Mucosa of stomach (tissue), 1 donor: ENCODE data around the gene ABCA8.
"Not testable (repeated sequence)": the region's sequence is repeated elsewhere in the genome, so short reads cannot be mapped to it uniquely, and the experiment has no call there.

Experiments
- H3K27me3 ChIP-seq: one replicate; pipeline ENCODE4 v1.7.0; 2013; ENCODE audit warnings: mild to moderate bottlenecking, low read length; ENCODE audit not compliant: control insufficient read depth, insufficient read depth
- H3K36me3 ChIP-seq: one replicate; pipeline ENCODE4 v1.7.0; 2013; ENCODE audit warnings: low read length; ENCODE audit not compliant: control insufficient read depth, insufficient read depth
- H3K4me1 ChIP-seq: one replicate; pipeline ENCODE4 v1.7.0; 2013; ENCODE audit warnings: mild to moderate bottlenecking, low read length; ENCODE audit not compliant: control insufficient read depth, insufficient read depth
- H3K4me3 ChIP-seq: one replicate; pipeline ENCODE4 v1.7.0; 2013; ENCODE audit warnings: low read length
- H3K9ac ChIP-seq: one replicate; pipeline ENCODE4 v1.7.0; 2013; ENCODE audit warnings: mild to moderate bottlenecking, low read length, moderate library complexity
- H3K9me3 ChIP-seq: one replicate; pipeline ENCODE4 v1.7.0; 2013; ENCODE audit warnings: mild to moderate bottlenecking, low read length, moderate library complexity; ENCODE audit not compliant: control insufficient read depth
- donor health status: Pancreatic carcinoma.

The ABCA8 gene

DNA sequence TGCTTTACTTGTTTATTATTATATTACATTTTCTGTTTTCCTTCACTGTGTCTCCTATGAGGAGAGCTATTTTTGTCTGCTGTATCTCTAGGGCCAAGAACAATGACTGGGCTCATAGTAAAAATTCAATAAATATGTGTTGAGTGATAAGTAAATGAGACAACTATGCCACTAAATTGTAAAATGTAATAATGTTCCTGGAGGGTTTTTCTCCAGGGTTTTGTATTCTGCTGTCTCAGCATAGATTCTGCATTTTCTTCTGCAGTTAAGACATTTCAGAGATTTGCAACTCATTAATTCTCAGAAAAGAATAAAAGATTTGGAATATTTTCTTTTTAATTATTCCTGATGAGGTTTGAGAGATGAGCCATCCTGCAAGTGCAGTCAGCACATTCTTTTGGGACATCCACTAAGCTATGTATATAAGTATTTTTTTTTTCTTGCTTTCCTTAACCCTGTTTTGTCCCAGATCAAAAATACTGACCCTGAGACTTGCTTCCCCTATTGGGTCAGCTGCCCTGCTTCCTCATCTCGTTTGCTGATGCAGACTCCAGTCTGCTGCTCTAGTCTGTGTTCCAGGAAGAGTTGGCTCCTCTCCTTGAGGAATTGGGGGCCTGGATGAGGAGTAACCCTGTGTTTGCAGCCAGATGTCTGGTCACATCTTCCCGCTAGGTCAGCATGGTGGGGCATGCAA, 122.9 kb downstream of the ABCA8 start:
- Histone ChIP-seq H3K9me3 (no peaks in the 10 kb centered on the region), H3K4me3 (no peak overlapping the region), H3K27me3 (no peaks in the 10 kb centered on the region), H3K36me3 (no peaks in the 10 kb centered on the region), H3K9ac (no peak overlapping the region), H3K4me1 (no peaks in the 10 kb centered on the region)

DNA sequence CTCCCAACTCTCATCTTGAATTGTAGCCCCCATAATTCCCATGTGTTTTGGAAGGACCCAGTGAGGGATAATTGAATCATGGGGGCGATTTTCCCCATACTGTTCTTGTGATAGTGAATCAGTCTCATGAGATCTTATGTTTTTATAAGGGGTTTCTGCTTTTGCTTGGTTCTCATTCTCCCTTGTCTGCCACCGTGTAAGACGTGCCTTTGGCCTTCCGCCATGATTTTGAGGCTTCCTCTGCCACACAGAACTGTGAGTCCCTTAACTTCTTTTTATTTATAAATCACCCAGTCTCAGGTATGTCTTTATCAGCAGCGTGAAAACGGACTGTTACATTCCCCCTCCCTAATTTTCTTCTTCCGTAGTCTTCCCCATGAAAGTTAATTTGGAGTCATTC, 124.0 kb downstream of the ABCA8 start:
- Histone ChIP-seq H3K27me3 (no peaks in the 10 kb centered on the region), H3K4me1 (no peaks in the 10 kb centered on the region), H3K9me3 (no peaks in the 10 kb centered on the region), H3K4me3 (no peak overlapping the region), H3K9ac (no peak overlapping the region), H3K36me3 (no peaks in the 10 kb centered on the region)

DNA sequence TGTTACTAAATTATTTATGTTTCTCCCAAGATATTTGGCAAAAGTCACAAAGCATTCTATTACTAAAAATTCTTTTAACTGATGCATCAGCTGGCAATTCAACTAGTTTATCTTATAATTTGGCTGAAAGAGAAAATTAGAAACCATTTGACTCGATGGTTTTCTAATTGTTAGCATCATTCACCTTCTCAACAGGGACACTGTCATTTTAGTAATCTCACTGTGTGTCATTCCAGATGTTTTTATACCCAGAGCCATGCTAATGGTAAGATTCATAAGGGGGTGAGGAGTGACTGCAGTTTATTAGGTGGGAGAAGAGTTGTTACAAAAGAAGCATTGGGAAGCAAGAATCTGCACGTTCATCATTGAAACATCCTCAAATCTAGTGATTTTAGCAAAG, 124.9 kb downstream of the ABCA8 start:
- H3K4me1 ChIP-seq = no peaks in the 10 kb centered on the region
- no peaks in the 10 kb centered on the region for H3K36me3 ChIP-seq
- no peak overlapping the region for H3K9ac ChIP-seq
- H3K4me3 ChIP-seq = no peak overlapping the region
- H3K27me3 ChIP-seq = no peaks in the 10 kb centered on the region
- H3K9me3 ChIP-seq = no peaks in the 10 kb centered on the region

- no peak overlapping the region for H3K9ac ChIP-seq
- no peaks in the 10 kb centered on the region for H3K9me3 ChIP-seq
- H3K27me3 ChIP-seq = no peaks in the 10 kb centered on the region
- no peaks in the 10 kb centered on the region for H3K4me1 ChIP-seq
- H3K4me3 ChIP-seq = no peak overlapping the region
- no peaks in the 10 kb centered on the region for H3K36me3 ChIP-seq
Measured at GRCh38 chr17:68829211-68829610, 126.0 kb downstream of the ABCA8 start.

GRCh38 chr17:68824707-68825106, 130.5 kb downstream of the ABCA8 start:
- Histone ChIP-seq H3K36me3 (no peaks in the 10 kb centered on the region), H3K9ac (no peak overlapping the region), H3K9me3 (no peaks in the 10 kb centered on the region), H3K4me1 (no peaks in the 10 kb centered on the region), H3K4me3 (no peak overlapping the region), H3K27me3 (no peaks in the 10 kb centered on the region)

DNA sequence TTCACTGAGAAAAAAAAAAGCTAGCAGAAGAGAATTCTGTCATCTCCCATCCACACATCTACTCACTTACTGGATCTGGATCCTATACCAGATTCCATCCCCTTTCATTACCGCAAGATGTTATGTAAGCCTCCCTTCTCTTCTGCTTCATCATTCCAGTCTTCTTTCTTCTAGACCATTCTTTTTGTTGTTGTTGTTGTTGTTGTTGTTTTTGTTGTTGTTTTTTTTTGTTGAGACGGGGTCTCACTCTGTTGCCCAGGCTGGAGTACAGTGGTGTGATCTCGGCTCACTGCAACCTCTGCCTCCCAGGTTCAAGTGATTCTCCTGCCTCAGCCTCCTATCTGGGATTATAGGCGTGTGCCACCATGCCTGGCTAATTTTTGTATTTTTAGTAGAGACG, 131.0 kb downstream of the ABCA8 start:
- H3K9ac ChIP-seq, H3K27me3 ChIP-seq, H3K4me1 ChIP-seq, H3K9me3 ChIP-seq, H3K36me3 ChIP-seq, H3K4me3 ChIP-seq: not testable (repeated sequence)

DNA sequence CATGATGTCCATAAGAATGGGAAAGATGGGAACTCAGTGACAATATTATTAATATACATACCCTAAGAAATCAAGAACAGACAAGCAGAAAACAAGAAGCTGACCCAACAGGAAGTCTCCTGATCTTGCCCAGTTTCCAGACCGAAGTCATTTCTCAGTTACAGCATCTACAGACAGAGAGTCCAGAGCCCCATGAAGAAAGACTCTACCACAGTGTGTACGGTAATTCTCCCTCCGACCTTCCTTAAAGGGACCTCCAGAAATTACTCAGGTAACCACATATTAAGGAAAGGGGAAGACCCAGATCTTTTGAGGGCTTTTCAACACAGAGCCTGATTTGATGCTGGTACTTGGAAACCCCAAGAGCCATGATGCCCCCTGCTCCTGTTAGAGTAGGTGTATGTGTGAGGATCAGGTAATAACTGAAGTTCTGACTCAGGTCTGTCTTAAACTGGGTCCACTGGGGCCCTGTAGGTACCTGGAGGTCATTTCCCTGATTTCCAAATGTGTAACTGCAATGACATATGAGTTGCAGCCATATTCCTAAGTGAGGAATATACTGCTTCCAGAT, 132.4 kb downstream of the ABCA8 start:
- Histone ChIP-seq H3K9me3 (no peaks in the 10 kb centered on the region), H3K4me1 (no peaks in the 10 kb centered on the region), H3K27me3 (no peaks in the 10 kb centered on the region), H3K36me3 (no peaks in the 10 kb centered on the region), H3K9ac (no peak overlapping the region), H3K4me3 (no peak overlapping the region)

DNA sequence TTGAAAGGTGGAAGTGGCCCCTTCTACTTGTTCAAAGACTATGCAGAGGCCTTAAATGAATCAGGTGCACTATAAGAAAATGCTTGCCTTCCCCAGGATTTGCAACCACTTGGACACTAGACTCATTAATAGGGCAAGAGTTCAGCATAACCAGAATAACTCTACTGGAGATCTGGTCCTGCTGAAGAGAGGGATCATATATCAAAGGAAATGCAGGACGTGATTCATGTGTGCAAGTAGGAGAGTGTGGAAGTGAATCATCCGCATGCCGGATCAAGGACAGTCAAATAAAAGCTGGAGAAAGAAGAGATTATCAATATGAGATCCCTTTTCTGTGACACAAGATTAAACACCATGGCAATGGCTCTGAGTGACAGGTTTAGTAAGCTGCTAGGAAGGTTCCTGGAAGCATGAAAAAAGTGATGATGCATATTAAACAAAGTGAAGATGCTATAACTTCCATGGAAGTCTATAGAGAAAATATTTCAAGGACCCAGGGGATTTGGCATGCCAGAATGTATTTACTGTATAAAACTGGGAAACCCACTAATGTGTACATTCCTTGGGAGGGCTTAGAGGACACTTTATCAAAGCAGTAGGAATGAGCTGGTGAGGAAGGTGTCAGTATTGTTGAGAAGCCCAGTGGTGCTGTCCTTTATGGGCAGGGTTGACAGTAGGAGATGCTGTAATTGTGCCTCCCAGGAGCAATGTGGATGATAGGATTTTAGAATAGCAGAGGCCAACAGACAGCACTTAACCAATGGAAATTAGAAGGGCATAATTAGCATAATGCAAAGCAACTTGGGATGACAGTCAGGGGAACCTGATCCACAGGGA, 133.1 kb downstream of the ABCA8 start:
- Histone ChIP-seq H3K4me3 (no peak overlapping the region), H3K36me3 (no peaks in the 10 kb centered on the region), H3K9me3 (no peaks in the 10 kb centered on the region), H3K27me3 (no peaks in the 10 kb centered on the region), H3K4me1 (no peaks in the 10 kb centered on the region), H3K9ac (no peak overlapping the region)

DNA sequence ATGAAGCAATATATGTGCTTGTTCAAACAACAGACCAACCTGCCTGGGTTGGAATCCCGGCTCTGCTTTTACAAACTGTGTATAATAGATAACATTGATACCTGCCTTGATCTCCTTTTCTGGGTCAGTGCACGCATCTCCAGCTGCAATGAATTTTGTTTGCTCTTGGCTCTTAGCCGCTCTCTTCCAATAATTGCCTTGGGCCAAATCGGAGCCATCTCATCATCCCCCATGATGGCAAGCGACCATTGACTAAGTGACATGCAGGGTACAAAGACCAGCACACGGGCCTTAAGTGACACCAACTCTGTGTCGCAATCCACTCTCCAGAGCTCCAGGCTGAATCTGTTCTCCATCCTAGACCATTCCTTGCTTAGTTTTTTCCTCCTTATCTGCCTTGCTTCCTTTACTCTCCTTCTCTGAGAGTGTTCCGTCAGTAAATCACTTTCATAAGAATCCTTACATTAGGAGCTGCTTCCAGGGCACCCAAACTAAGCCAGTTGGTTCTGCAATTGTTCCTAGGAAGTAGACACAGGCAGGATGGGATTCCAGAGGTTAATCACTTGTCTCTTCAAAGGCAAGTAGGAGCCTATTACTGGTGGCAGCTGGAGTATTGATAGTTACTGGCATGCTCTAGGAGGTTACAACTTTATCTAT, 134.2 kb downstream of the ABCA8 start:
- H3K9ac ChIP-seq = no peak overlapping the region
- no peaks in the 10 kb centered on the region for H3K4me1 ChIP-seq
- no peaks in the 10 kb centered on the region for H3K9me3 ChIP-seq
- H3K27me3 ChIP-seq = no peaks in the 10 kb centered on the region
- no peak overlapping the region for H3K4me3 ChIP-seq
- no peaks in the 10 kb centered on the region for H3K36me3 ChIP-seq

DNA sequence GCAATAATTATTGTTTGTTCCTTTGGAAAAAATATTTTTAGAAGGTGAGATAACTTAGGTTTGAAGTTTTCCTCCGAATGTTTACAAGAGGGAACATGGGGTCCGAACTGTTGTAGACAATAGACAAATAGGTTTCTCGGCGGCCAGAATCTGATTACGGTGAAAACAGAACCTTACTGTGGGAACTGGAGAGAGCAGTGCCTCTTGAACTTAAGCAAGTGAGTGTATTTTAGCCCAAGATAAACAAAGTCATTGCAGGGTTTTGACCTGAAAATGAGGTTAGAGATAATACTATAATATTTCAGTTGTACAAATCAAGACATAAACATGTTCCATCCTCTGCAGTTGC, 134.7 kb downstream of the ABCA8 start:
- H3K4me1 ChIP-seq = no peaks in the 10 kb centered on the region
- no peak overlapping the region for H3K9ac ChIP-seq
- H3K36me3 ChIP-seq = no peaks in the 10 kb centered on the region
- no peaks in the 10 kb centered on the region for H3K27me3 ChIP-seq
- H3K4me3 ChIP-seq = no peak overlapping the region
- no peaks in the 10 kb centered on the region for H3K9me3 ChIP-seq

GRCh38 chr17:68819465-68819864, 135.7 kb downstream of the ABCA8 start:
- no peaks in the 10 kb centered on the region for H3K9me3 ChIP-seq
- H3K36me3 ChIP-seq = no peaks in the 10 kb centered on the region
- no peak overlapping the region for H3K9ac ChIP-seq
- no peak overlapping the region for H3K4me3 ChIP-seq
- H3K4me1 ChIP-seq = no peaks in the 10 kb centered on the region
- no peaks in the 10 kb centered on the region for H3K27me3 ChIP-seq
